DND-41 (cell line): ENCODE data around the gene CCNB3.

Experiments
- ATAC-seq: fragments of 200-7000 bp; cut with Tn5 transposase; 3 replicates; pipeline ENCODE4 v1.9.1; 2021; ENCODE audit warnings: low read depth; ENCODE audit not compliant: insufficient read depth
- DNase-seq: peaks from one replicate; pipeline ENCODE4 v3.0.0-alpha.2; 2020
- H2AFZ ChIP-seq: 2 replicates; pipeline ENCODE4 v1.6.0; 2012; ENCODE audit warnings: low read depth, low read length
- H3K27ac ChIP-seq: 2 replicates; pipeline ENCODE4 v1.5.1; 2012; ENCODE audit warnings: low read length, inconsistent platforms
- H3K27me3 ChIP-seq: fragments of 200-600 bp; sonication (generic); 2 replicates; pipeline ENCODE4 v1.6.0; 2012; ENCODE audit warnings: low read length, mild to moderate bottlenecking, inconsistent platforms; ENCODE audit not compliant: insufficient read depth, poor library complexity
- H3K36me3 ChIP-seq: 2 replicates; pipeline ENCODE4 v1.5.1; 2012; ENCODE audit warnings: low read length, inconsistent platforms; ENCODE audit not compliant: insufficient read depth
- H3K4me1 ChIP-seq: 2 replicates; pipeline ENCODE4 v1.5.1; 2012; ENCODE audit warnings: mild to moderate bottlenecking, low read length; ENCODE audit not compliant: insufficient read depth
- H3K4me2 ChIP-seq: 2 replicates; pipeline ENCODE4 v1.6.0; 2012; ENCODE audit warnings: mild to moderate bottlenecking, moderate library complexity, low read length, inconsistent platforms; ENCODE audit not compliant: insufficient read depth
- H3K4me3 ChIP-seq, 2 experiments: fragments of 200-600 bp in 1 of 2; shearing (Covaris generic) in 1 of 2; 2 replicates each; pipeline ENCODE4 v1.5.1; 2012 to 2016; ENCODE audit warnings: inconsistent platforms in 2 of 2, low read length in 2 of 2, mild to moderate bottlenecking in 2 of 2, low read depth in 1 of 2, moderate library complexity in 1 of 2
- H3K79me2 ChIP-seq: 2 replicates; pipeline ENCODE4 v1.6.0; 2012; ENCODE audit warnings: low read length, inconsistent platforms; ENCODE audit not compliant: insufficient read depth
- H3K9ac ChIP-seq: 2 replicates; pipeline ENCODE4 v1.6.0; 2012; ENCODE audit warnings: low read depth, mild to moderate bottlenecking, inconsistent platforms, low read length, moderate library complexity
- H3K9me3 ChIP-seq: 2 replicates; pipeline ENCODE4 v1.5.1; 2012; ENCODE audit warnings: low read length, moderate library complexity, mild to moderate bottlenecking, inconsistent platforms; ENCODE audit not compliant: insufficient read depth, severe bottlenecking
- H4K20me1 ChIP-seq: 2 replicates; pipeline ENCODE4 v1.6.0; 2012; ENCODE audit warnings: low read length; ENCODE audit not compliant: insufficient read depth
- EZH2 ChIP-seq: IDR thresholded peaks from 3 replicates; pipeline ENCODE4 v1.6.1; 2012; ENCODE audit warnings: borderline replicate concordance, low read depth, mild to moderate bottlenecking, moderate library complexity, low read length, inconsistent platforms; ENCODE audit not compliant: severe bottlenecking
- TF ChIP-seq, protein P1 (sequence below): IDR thresholded peaks from 2 replicates; pipeline ENCODE4 v1.5.1; 2012; ENCODE audit warnings: borderline replicate concordance, low read length, moderate library complexity, mild to moderate bottlenecking; ENCODE audit not compliant: poor library complexity, severe bottlenecking; ENCODE audit errors: extremely low read depth

The CCNB3 gene

DNA sequence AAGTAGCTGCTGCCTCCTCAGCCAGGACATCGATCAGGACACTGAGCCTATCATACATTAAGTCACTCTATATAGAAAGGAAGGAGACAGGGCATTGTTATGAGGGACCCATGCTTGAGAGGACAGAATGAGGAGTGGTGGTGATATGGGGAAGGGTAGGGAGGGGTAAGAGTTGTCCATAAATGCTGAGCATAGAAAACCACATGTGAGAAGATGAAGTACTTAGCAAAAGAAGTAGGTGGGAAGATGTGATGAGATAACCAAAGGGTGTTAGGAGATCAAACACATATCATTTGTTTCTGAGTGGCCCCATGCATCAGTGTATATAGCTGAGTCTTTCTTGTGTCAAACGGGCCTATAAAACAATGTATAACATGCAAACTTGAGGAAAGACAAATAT is 182.0 kb downstream of the CCNB3 start:
- H3K79me2 ChIP-seq, result no peaks in the 10 kb centered on the region
- H3K9me3 ChIP-seq, result no peaks in the 10 kb centered on the region
- no peak overlapping the region for H3K27ac ChIP-seq
- H3K9ac ChIP-seq, result no peak overlapping the region
- no peak overlapping the region for H3K4me2 ChIP-seq
- H2AFZ ChIP-seq, result no peak overlapping the region
- DNase-seq, result no peak
- no peak for ATAC-seq
- no peak overlapping the region for H3K4me3 ChIP-seq
- TF ChIP-seq, protein P1, sequence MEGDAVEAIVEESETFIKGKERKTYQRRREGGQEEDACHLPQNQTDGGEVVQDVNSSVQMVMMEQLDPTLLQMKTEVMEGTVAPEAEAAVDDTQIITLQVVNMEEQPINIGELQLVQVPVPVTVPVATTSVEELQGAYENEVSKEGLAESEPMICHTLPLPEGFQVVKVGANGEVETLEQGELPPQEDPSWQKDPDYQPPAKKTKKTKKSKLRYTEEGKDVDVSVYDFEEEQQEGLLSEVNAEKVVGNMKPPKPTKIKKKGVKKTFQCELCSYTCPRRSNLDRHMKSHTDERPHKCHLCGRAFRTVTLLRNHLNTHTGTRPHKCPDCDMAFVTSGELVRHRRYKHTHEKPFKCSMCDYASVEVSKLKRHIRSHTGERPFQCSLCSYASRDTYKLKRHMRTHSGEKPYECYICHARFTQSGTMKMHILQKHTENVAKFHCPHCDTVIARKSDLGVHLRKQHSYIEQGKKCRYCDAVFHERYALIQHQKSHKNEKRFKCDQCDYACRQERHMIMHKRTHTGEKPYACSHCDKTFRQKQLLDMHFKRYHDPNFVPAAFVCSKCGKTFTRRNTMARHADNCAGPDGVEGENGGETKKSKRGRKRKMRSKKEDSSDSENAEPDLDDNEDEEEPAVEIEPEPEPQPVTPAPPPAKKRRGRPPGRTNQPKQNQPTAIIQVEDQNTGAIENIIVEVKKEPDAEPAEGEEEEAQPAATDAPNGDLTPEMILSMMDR, result no peak
- TF ChIP-seq EZH2, result no peak
- H3K27me3 ChIP-seq, result no peaks in the 10 kb centered on the region
- no peaks in the 10 kb centered on the region for H3K4me1 ChIP-seq
- H3K36me3 ChIP-seq, result no peaks in the 10 kb centered on the region
- no peaks in the 10 kb centered on the region for H4K20me1 ChIP-seq

DNA sequence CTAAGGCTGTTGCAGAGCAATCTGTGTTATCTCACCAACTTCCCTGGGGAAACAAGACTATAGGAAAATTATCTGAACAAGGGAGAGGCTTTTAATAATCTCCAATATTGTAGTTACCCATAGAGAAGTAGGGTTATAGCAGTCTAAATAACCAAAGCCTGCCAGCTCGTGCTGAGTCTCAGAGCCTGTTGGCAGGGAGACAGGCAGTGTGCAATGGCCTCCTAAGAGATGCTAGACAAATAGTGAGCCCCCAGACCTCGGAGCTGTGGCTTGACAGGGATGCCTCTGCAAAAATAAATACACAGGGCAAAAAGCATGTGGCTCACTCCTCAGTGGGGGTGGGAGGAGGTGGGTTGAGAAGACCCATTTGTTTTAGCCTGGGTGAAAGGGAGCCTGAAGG is 189.3 kb downstream of the CCNB3 start:
- DNase-seq, result no peak
- Histone ChIP-seq H3K4me2 (no peak overlapping the region), H4K20me1 (no peaks in the 10 kb centered on the region), H3K79me2 (no peaks in the 10 kb centered on the region), H3K4me1 (no peaks in the 10 kb centered on the region), H3K27me3 (no peaks in the 10 kb centered on the region), H3K36me3 (no peaks in the 10 kb centered on the region), H3K9ac (no peak overlapping the region), H3K27ac (no peak overlapping the region), H2AFZ (no peak overlapping the region), H3K4me3 (no peak overlapping the region), H3K9me3 (no peaks in the 10 kb centered on the region)
- no peak for TF ChIP-seq EZH2
- TF ChIP-seq, protein P1, result no peak
- ATAC-seq, result no peak
